IPS DF 19.7 (cell line): ENCODE measurements around the gene TSHZ2.
"Not testable (repeated sequence)": the region's sequence is repeated elsewhere in the genome, so short reads cannot be mapped to it uniquely, and the experiment has no call there.

ENCODE experiments used
- DNase-seq: peaks from one replicate; pipeline ENCODE4 v3.0.0-alpha.2; 2013; ENCODE audit warnings: low read depth, low spot score

The TSHZ2 gene

GRCh38 chr20:53080969-53081871, 109.1 kb downstream of the TSHZ2 start:
- DNase-seq = no peak

DNA sequence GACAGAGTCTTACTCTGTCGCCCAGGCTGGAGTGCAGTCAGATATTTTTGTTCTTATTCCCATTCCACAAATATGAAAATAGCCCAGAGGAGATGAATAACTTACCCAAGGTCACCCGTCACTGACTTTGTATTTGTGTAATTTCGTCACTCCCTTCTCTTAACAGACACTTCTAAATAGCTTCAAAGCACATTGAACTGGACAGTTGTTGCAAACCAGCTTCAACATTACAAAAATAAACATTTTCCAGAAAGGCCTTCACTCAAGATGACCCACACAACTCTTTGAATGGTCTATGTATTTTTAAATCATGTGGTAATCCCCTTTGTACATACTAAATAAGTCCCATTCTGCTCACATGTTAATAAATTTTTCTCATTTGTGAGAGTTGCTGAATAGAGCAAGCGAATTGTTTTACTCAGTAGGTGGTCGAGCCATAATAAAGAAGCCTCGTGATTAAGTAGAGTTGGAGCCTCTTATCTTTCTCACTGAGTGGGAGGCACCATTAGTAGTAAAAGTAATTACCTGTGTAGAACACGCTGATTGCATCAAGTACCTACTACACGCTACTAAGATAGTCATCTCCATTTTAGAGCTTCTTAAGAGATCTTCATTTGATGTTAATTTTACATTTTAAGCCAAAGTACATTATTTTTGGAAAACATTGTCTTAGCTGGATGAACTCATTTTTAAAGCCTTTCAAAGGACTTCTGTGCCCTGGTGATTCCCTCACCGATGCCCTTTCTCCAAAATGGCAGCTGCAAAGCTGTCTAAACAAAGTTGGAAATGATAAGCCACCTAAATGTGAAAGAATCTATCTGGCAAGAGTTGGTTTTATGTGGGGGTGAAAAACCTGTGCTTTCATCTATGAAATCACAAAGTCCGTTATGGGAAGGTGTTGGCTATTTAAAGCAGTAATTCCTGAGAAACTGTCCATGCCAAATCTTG, 110.0 kb downstream of the TSHZ2 start:
- no peak for DNase-seq

GRCh38 chr20:53083411-53083810, 111.3 kb downstream of the TSHZ2 start:
- no peak for DNase-seq

GRCh38 chr20:53084408-53084997, 112.3 kb downstream of the TSHZ2 start:
- DNase-seq = no peak

- DNase-seq = no peak
Measured at GRCh38 chr20:53085720-53086119, 113.6 kb downstream of the TSHZ2 start.

DNA sequence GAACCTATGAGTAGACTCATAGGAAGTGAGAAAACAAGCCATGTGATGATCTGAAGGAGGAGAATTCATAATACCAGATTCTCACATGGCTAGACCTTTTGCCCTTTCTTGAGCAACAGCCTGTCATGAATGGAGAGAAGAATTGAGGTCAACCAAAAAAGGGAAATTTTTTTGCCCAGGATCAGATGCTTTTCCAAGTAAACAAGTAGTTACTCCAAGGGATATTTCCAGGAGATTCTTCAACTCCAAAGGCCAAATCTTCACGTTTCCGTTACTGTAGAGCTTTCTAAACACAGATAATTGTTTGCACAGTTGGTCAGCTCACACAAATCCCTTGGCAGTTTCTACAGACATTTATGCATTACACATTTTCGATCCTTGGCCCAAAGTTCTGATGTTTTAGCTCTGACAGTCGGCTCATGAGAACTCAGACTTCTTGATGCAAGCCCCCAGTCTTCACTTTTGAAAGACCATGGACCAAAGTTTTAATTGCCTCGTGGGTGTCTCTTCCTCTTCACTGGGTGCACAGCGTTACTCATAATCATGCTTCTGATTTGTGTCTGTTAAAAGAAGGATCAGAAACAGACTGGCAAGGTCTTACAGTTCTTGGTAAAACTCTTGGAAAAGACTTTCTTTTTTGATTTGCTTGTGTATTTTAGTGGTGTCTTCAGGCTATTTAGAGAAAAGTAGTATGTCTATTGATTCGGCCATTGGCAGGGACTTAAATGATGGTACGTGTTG, 115.0 kb downstream of the TSHZ2 start:
- no peak for DNase-seq

GRCh38 chr20:53088786-53089185, 116.6 kb downstream of the TSHZ2 start:
- no peak for DNase-seq

DNA sequence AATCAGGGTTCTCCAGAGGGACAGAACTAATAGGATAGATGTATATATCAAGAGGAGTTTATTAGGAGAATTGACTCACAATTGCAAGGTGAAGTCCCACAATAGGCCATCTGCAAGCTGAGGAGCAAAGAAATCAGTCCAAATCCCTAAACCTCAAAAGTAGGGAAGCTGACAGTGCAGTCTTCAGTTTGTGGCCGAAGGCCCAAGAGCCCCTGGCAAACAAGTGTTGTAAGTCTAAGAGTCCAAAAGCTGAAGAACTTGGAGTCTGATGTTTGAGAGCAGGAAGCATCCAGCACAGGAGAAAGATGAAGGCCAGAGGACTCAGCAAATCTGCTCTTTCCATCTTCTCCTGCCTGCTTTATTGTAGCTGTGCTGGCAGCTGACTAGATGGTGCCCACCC, 117.7 kb downstream of the TSHZ2 start:
- not testable (repeated sequence) for DNase-seq

- DNase-seq = no peak
Measured at GRCh38 chr20:53091789-53092188, 119.6 kb downstream of the TSHZ2 start.

- no peak for DNase-seq
Measured at GRCh38 chr20:53092772-53093300, 120.7 kb downstream of the TSHZ2 start.

DNA sequence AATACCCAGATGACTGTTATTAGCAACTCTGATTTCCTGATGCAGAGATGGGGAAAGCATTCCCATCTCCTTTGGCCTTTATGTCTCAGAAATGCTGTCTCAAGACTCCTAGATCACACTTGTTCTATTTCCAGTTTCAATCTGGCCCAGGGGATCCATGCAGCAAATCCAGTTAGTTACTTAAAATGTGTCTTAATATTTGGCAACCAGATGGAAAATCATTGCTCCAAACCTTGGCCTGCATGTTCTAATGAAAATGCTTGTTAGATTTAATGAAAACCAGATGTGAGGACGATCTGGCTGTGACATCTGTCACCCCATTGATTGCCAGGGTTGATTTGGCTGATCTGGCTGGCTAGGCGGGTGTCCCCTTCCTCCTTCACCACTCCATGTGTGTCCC, 125.2 kb downstream of the TSHZ2 start:
- no peak for DNase-seq

DNA sequence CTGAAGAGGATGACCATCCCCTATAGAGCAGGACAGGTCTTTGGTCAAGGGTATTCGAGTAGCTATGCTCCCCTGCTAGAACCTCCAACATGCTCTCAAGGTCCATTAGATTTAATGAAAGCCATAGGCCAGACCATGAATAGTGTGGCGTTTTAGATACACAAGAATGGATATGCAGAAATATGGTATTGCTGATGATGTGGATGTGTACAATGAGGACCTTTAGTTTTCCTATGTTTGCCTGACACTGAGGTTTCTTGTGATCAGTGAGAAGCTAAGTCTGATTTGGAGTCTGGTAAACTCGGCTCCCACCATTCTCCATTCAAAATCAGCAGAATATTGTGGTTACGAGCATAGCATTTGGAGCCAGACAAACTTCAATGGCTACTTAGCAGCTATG, 125.6 kb downstream of the TSHZ2 start:
- no peak for DNase-seq

GRCh38 chr20:53098621-53099020, 126.5 kb downstream of the TSHZ2 start:
- DNase-seq = no peak

DNA sequence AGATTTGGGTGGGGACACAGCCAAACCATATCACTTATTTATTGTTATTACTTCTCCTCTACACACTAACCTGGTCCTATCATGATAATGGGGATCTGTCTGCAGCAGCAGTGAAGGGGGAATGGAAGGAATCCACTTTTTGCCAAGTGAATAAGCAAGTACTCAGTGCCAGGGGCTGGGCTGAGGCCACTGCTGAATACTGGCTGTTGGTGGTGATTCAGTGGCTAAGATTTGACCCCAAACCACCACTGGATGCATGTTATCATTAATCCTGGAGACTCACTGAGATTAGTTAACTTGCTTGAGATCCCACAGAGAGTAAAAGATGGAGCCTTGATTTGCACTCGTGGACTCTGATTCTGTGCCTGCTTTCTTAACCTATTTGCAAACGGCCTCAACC, 127.7 kb downstream of the TSHZ2 start:
- DNase-seq = no peak

DNA sequence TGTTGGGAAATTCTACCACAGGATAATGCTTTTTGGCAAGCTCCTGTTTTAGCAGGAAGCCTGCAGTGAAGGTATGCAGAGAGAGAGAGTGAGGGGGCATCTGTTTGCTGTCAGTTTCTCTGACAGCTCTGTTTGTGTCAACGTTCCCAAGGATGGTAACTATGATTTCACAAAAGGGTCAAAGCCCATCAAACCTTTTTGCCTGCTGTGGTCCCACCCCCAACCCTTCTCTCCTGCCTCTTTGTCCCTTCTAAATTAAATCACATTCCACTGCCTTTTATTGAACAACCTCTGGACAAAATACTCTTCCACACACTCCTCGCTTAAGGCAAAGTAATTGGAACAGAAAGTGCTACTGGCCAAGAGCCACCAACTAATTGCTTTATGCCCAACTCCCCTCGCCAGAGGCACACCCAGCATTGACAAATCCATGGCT, 128.3 kb downstream of the TSHZ2 start:
- DNase-seq = no peak

GRCh38 chr20:53101992-53102760, 130.0 kb downstream of the TSHZ2 start:
- no peak for DNase-seq

- no peak for DNase-seq
Measured at GRCh38 chr20:53103124-53103523, 131.0 kb downstream of the TSHZ2 start.

GRCh38 chr20:53104884-53105283, 132.7 kb downstream of the TSHZ2 start:
- DNase-seq = no peak

DNA sequence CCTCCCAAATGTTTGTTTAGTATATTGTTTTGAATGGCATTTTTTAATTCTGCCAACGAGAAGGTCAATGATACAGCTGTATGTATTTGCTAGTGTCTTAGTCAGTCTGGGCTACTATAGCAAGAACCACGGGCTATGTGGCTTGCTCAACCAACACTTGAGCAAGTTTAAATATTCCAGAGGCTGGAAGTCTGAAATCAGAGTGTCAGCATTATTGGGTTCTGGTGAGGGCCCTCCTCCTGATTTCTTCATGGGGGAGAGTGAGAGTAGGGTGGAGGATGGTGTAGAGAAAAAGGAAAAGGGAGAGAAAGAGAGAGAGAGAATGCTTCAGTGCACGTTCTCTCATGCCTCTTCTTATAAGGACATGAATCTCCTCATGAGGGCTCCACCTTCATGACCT, 144.6 kb downstream of the TSHZ2 start:
- no peak for DNase-seq

DNA sequence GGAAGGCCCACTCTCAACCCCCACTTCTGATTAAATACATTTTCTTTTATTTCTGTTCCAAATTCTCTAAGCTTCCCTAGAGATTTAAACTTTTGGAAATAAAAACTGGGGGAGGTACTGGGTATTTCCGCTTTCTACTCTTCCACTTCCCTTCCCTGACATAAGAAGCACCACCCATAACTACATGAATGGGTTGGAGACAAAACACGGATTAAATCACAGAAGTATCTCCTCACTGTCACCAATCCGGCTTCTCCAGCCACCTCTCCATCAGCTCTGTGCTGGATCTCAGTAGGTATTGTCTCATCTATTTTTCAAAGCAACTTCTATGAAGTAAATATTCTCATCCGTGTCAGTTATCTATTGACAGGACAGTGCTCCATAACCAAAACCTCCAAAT, 150.7 kb downstream of the TSHZ2 start:
- DNase-seq = no peak
